Measurements from ENCODE around the gene DKKL1. TPM values are rescaled to one million over a fixed set of nuclear protein-coding genes. Genes with fewer than 3 reads are reported as not detected.

The DKKL1 gene
- polyA plus RNA-seq, 1 of the 3 experiments (the other 2 are of a cell fraction), result 0.36 TPM

- Histone ChIP-seq H3K36me3 (replicated peaks in 1 of 2; ENCODE audit: control insufficient read depth in 1 of 2, insufficient read depth in 2 of 2, low read length in 1 of 2) (no peaks in the 10 kb centered on the region), H3K9ac (no peak overlapping the region), H3K79me2 (ENCODE audit: insufficient read depth) (no peaks in the 10 kb centered on the region), H2AFZ (ENCODE audit: low read depth) (no peak overlapping the region), H3F3A (replicated peaks; ENCODE audit: insufficient read depth) (no peaks in the 10 kb centered on the region), H3K9me2 (no peaks in the 10 kb centered on the region), H3K4me1 (ENCODE audit: control insufficient read depth in 1 of 2, insufficient read depth in 2 of 2, low read depth in 1 of 2, low read length in 1 of 2) (peaks cover 0 to 12% of the 10 kb centered on the region in 2 experiments; a peak in 1 of 4 replicates), H3K4me3 (ENCODE audit: low read depth in 2 of 2, low read length in 1 of 2) (no peak overlapping the region), H3K9me3 (no peaks in the 10 kb centered on the region), H3K4me2 (no peak overlapping the region), H4K20me1 (ENCODE audit: insufficient read depth) (no peaks in the 10 kb centered on the region), H3K27me3 (ENCODE audit: insufficient read depth) (no peaks in the 10 kb centered on the region), H3K27ac (ENCODE audit: low read depth in 2 of 2, low read length in 1 of 2) (no peak overlapping the region)
- 83% methylated on average over 5 of the region's 5 CpGs for WGBS (ENCODE audit: low lambda C conversion rate)
- ChIA-PET POLR2A (no interaction called here), CTCF (interaction anchor here (1.4 to 17.5 kb wide), 3 partner anchors 10 to 33 kb away, joined by 3 to 108 read pairs (median 14); no protein-coding TSS in a partner anchor)
- no peak for DNase-seq
- TF ChIP-seq FOSL2 (IDR thresholded peaks at IDR 0.05; ENCODE audit: borderline replicate concordance, low read depth) (no peak), NFIC (IDR thresholded peaks at IDR 0.05; ENCODE audit: borderline replicate concordance) (no peak), POLR2AphosphoS5 (IDR thresholded peaks at IDR 0.05; ENCODE audit: low read depth, low read length) (no peak), TAF1 (IDR thresholded peaks at IDR 0.05; ENCODE audit: borderline replicate concordance, low read depth, low read length) (no peak), JUND (IDR thresholded peaks at IDR 0.05) (no peak), GABPA (IDR thresholded peaks at IDR 0.05; ENCODE audit: low read depth) (no peak), SIN3A (IDR thresholded peaks at IDR 0.05; ENCODE audit: borderline replicate concordance, low read depth, low read length) (no peak), MEF2A (IDR thresholded peaks at IDR 0.05; ENCODE audit: borderline replicate concordance, low read depth) (no peak), FOXJ3 (CRISPR knock-in tag; IDR thresholded peaks at IDR 0.05) (no peak), TCF12 (IDR thresholded peaks at IDR 0.05) (no peak), GATA2 (CRISPR knock-in tag; IDR thresholded peaks at IDR 0.05) (no peak), RXRA (IDR thresholded peaks at IDR 0.05; ENCODE audit: borderline replicate concordance, low read depth) (no peak), USF1 (IDR thresholded peaks at IDR 0.05; ENCODE audit: borderline replicate concordance, low read depth) (no peak), RCOR1 (IDR thresholded peaks at IDR 0.05; ENCODE audit: low read length) (no peak), FOXM1 (IDR thresholded peaks at IDR 0.05; ENCODE audit: low read depth) (no peak), USF2 (IDR thresholded peaks at IDR 0.05; ENCODE audit: borderline replicate concordance, low read depth, low read length) (no peak), IRF3 (IDR thresholded peaks at IDR 0.05; ENCODE audit: low read depth, low read length) (no peak)
Measured at GRCh38 chr19:49409441-49410029, 45.9 kb downstream of the DKKL1 start.

Measured in SK-N-SH (cell line).